Body of pancreas (tissue), 4 donors: ENCODE measurements around the gene DYSF.

Source experiments
- POLR2A ChIP-seq, 3 donors: fragments of 450-650 bp; IDR thresholded peaks; one replicate each; pipeline ENCODE4 v1.6.1; 2016; ENCODE audit warnings: antibody characterized with exemption in 3 of 3, mild to moderate bottlenecking in 2 of 3
- TF ChIP-seq, protein P1 (sequence below), 7 experiments: fragments of 450-650 bp in 4 of 7; fragments of 200-600 bp in 3 of 7; sonication (generic) in 3 of 7; IDR thresholded peaks; one replicate each; pipeline ENCODE4 v1.5.1; 2016 to 2019; ENCODE audit warnings: antibody characterized with exemption in 7 of 7

DNA sequence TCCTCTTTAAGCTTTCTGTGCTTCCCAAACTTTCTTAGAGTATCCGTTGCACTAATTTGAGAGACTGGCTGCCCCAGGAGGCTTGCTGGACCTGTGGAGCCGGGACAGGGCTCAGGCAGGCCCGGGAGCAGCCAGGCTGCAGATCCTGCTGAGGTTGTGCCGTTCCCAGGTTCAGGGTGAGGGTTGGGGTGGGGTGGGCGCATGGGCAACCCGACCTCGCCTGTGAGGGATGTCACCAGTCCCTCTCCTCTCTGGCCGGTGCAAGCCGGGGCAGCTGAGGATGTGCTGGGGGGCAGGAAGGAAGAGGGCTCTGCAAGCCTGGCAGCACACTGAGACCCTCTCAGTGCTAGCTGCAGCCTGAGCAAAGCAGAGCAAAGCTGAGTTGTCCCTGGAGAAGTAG, 57.6 kb downstream of the DYSF start:
- TF ChIP-seq, protein P1, sequence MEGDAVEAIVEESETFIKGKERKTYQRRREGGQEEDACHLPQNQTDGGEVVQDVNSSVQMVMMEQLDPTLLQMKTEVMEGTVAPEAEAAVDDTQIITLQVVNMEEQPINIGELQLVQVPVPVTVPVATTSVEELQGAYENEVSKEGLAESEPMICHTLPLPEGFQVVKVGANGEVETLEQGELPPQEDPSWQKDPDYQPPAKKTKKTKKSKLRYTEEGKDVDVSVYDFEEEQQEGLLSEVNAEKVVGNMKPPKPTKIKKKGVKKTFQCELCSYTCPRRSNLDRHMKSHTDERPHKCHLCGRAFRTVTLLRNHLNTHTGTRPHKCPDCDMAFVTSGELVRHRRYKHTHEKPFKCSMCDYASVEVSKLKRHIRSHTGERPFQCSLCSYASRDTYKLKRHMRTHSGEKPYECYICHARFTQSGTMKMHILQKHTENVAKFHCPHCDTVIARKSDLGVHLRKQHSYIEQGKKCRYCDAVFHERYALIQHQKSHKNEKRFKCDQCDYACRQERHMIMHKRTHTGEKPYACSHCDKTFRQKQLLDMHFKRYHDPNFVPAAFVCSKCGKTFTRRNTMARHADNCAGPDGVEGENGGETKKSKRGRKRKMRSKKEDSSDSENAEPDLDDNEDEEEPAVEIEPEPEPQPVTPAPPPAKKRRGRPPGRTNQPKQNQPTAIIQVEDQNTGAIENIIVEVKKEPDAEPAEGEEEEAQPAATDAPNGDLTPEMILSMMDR (IDR thresholded peaks at IDR 0.05), result no peak
- no peak for TF ChIP-seq POLR2A (IDR thresholded peaks at IDR 0.05)
